ENCODE results near the gene GNG4. TPM values are rescaled to one million over a fixed set of nuclear protein-coding genes. Genes with fewer than 3 reads are reported as not detected.

Gene GNG4
- total RNA-seq, 1 donor from 2014 or later = 170 TPM

DNA sequence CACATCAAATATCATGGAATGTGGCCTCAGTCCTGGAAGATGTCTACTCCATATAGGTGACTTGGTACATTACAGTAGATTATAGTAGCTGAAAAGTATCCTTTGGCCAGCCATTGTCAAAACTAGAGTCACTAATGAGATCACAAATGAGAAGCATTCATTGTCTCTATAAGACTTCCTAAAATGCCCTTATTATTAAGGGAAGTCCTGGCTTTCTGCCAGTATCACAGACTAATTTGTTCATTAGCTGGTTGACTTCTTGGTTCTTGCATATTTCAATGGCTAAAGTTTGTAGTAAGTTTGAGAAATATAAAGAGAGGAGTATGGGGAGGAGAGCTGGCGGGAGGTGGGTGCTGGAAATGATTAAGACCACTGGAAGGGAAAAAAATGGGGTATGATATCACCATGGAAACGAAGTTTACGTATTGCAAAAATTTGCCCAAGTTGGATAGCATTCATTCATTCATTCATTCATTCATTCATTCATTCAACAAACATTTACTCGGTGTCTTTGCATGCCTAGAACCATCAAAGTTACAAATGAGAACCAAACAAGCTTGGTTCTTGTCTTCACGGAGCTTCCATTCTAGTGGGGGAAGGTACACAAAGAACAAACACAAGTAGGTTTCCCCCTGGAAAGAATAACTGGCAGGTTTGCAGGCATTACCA lies 133.6 kb downstream of the GNG4 start:
- no peak for DNase-seq (ENCODE audit: low spot score)
- Mint-ChIP-seq H3K36me3 (ENCODE audit: low read depth) (no peaks in the 10 kb centered on the region), H3K9me3 (no peaks in the 10 kb centered on the region), H3K27me3 (ENCODE audit: low read depth) (peaks cover 14% of the 10 kb centered on the region), H3K27ac (no peak overlapping the region), H3K4me1 (ENCODE audit: low read depth) (peaks cover 9% of the 10 kb centered on the region), H3K4me3 (ENCODE audit: low read depth) (no peak overlapping the region)
- intact Hi-C loops (cut with micrococcal nuclease) = no loop called here

DNA sequence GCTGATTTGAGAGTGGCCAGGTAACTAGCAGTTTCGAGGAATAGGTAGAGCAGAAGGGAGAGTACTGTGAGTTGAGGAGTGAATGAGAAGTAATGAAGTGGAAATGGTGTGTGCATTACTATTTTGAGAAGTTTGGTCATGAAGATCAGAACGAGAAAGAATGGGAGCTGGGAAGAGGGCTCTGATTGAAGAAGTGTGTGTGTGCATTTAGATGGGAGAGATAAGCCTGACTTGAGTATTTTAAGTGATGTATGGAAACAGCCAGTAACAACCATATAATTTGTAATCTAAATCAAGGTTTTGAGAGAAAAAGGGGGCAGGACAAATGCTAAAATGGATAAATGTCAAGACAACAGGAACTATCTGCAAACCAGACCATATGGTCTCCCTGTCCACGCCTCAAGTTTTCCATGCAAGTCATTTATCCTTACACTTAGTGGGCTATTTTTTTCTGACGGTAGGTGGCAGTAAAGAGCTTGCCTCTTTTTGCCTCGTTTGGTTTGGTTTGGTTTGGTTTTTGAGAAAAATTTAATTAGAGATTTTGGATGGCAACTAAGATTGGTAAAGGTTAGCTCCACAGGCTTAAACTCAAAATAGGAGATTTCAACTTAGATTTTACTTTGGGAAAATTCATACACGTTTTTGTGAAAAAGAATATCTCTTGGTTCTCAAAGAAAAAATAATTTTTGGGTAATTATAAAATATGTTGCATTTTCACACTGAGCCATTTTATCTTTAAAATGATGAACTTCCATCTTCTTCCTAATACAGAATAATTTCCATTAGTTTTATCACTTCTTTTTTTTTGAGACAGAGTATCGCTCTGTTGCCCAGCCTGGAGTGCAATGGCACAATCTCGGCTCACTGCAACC lies 135.9 kb downstream of the GNG4 start:
- H3K36me3 Mint-ChIP-seq (ENCODE audit: low read depth) = no peaks in the 10 kb centered on the region
- H3K4me1 Mint-ChIP-seq (ENCODE audit: low read depth) = peaks cover 9% of the 10 kb centered on the region
- intact Hi-C loops (cut with micrococcal nuclease) = loop anchor here (1.0 to 5.0 kb wide), 3 partner anchors 219 to 458 kb away; no protein-coding TSS in a partner anchor
- no peak for DNase-seq (ENCODE audit: low spot score)
- H3K9me3 Mint-ChIP-seq = no peaks in the 10 kb centered on the region
- H3K27me3 Mint-ChIP-seq (ENCODE audit: low read depth) = peaks cover 16% of the 10 kb centered on the region
- no peak overlapping the region for H3K27ac Mint-ChIP-seq
- no peak overlapping the region for H3K4me3 Mint-ChIP-seq (ENCODE audit: low read depth)

DNA sequence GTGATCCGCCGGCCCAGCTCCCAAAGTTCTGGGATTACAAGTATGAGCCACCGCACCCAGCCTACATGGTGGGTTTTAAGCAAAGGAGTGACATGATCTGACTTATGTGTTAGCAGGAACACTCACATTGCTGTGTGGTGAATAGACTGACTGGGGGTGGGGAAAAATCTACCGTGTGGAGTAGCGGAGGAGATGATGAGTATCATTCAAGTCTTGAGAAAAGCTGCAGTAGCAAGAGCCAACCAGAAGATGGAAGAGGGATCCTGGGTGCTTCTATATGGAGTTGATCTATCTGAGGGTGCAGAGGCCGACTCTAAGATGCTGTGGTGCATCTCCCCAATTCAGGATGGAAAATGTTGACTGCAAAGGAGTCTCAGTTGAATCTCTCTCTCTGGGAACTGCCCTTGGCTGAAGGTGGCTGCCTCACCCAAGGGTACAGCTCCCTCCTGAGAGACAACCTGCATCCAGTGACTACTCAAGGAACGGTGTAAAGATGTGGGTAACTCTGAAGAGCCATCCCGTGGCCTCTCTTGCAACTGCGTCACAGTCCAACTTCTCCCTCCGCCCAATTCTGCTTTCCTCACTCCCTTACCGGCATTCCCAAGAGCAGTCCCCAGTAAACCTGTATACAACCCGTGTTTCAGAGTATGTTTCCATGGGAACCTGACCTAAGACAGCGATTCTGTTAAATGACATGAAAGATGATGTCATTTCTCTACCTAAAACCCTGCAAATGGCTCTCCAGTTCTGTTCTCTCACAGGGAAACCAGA lies 137.9 kb downstream of the GNG4 start:
- H3K27ac Mint-ChIP-seq = no peak overlapping the region
- no peak overlapping the region for H3K4me3 Mint-ChIP-seq (ENCODE audit: low read depth)
- intact Hi-C loops (cut with micrococcal nuclease) = loop anchor here (2.0 to 5.0 kb wide), 2 partner anchors 221 to 271 kb away; no protein-coding TSS in a partner anchor
- H3K4me1 Mint-ChIP-seq (ENCODE audit: low read depth) = peaks cover 7% of the 10 kb centered on the region
- H3K27me3 Mint-ChIP-seq (ENCODE audit: low read depth) = peaks cover 14% of the 10 kb centered on the region
- DNase-seq (ENCODE audit: low spot score) = no peak
- no peaks in the 10 kb centered on the region for H3K36me3 Mint-ChIP-seq (ENCODE audit: low read depth)
- H3K9me3 Mint-ChIP-seq = no peaks in the 10 kb centered on the region

DNA sequence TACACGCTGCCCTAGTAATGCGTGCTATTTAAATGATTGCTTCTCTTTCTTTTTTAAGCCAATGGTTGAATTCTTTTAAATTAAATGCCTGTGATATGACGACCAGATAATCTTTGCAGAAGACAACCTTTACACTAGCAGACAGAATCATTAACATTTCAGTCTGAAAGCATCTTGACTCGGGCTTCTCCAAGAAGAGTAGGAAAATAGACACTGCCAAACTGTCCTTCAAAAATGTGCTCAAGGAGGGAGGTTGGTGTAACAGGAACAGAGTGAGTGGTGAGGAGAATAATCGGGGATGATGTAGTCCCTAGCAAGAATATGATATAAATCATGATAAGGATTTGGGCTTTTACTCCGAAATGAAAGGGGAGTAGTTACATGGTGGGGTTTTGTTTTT lies 138.8 kb downstream of the GNG4 start:
- Mint-ChIP-seq H3K4me1 (ENCODE audit: low read depth) (peaks cover 11% of the 10 kb centered on the region), H3K27me3 (ENCODE audit: low read depth) (peaks cover 12% of the 10 kb centered on the region), H3K27ac (no peak overlapping the region), H3K36me3 (ENCODE audit: low read depth) (no peaks in the 10 kb centered on the region), H3K9me3 (no peaks in the 10 kb centered on the region), H3K4me3 (ENCODE audit: low read depth) (no peak overlapping the region)
- no peak for DNase-seq (ENCODE audit: low spot score)
- intact Hi-C loops (cut with micrococcal nuclease) = loop anchor here (5.0 kb wide), 1 partner anchor 221 kb away; no protein-coding TSS in a partner anchor

DNA sequence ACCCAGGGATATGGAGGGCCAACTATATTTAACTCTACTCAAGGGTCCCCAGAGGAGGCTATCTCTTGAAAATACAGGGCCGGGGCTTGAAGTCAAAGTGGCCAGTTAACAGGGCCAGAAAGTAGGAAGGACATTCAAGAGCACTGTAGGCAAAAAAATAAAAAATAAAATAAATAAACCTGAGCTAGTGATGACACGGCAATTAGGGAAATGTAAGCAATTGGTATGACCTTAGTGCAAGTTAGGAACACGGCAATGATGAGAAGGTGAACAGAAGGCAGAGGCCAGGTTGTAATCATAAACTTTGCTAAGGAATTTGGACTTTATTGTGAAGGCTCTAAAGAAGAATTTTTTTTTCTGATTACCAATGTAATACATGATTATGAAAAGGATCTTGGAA lies 142.0 kb downstream of the GNG4 start:
- peaks cover 12% of the 10 kb centered on the region for H3K27me3 Mint-ChIP-seq (ENCODE audit: low read depth)
- H3K9me3 Mint-ChIP-seq = no peaks in the 10 kb centered on the region
- peaks cover 14% of the 10 kb centered on the region for H3K4me1 Mint-ChIP-seq (ENCODE audit: low read depth)
- H3K4me3 Mint-ChIP-seq (ENCODE audit: low read depth) = no peak overlapping the region
- H3K27ac Mint-ChIP-seq = no peak overlapping the region
- intact Hi-C loops (cut with micrococcal nuclease) = loop anchor here (10.0 kb wide), 1 partner anchor 403 kb away; no protein-coding TSS in a partner anchor
- no peak for DNase-seq (ENCODE audit: low spot score)
- no peaks in the 10 kb centered on the region for H3K36me3 Mint-ChIP-seq (ENCODE audit: low read depth)

DNA sequence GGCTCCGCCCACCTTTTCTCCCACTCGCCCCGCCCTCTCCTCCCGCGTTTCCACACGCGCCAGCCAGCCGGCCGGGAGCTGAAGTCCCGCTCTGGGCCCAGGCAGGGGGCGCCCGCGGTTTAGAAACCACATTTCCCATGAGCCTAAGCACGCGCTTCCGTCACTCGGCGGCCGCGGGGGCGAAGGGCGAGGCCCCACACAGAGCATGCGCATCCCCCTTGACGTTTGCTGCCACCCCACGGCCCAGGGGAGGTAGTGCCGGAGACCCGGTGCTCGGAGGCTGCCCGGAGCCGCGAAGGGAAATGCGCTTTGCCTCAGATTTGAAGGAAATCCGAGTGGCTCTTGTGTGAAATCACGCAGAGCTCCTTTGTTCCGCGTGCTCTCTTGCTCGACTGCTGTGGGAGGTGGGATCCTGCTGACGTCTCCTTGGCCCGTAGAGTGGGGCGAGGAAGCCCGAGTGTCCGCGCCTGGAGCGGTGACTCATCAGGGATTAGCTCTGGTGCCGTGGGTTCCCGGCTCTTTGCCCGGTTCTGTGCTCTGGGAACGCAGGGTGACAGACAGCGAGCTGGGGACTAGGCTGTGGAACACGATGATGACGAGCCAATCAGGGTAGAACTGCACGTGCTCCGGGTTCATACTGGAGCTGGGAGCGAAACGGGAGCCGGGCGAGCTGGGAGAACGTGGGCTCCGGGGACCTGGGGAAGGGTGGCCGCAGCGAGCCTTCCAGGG lies 144.9 kb downstream of the GNG4 start:
- intact Hi-C loops (cut with micrococcal nuclease) = loop anchor here (1.0 to 10.0 kb wide), 7 partner anchors 11 to 1017 kb away; partner anchors contain the start of genes ARID4B and GGPS1
- Mint-ChIP-seq H3K27me3 (ENCODE audit: low read depth) (peaks cover 6% of the 10 kb centered on the region), H3K4me3 (ENCODE audit: low read depth) (peak overlapping the region; percentile 94)

DNA sequence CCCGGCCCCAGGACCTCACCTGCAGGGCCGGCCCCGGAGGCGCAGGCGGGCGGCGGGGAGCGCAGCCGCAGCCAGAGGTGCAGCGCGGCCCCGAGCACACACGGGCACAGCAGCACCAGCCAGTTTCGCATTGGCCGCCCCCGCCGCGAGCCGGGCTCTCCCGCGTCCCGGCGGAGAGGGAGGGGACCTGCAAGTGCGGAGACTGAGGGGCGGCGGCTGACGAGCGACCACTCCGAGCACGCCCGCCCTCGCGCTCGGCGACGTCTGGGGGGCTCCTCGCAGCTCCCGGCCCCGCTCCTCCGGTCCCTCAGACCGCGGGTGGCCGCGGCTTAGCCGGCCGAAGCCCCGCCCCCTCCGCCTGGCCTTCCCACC lies 145.5 kb downstream of the GNG4 start, which contains the start of gene B3GALNT2:
Gene B3GALNT2, minus strand, starts transcription at position 331 of the 372 bp plus-strand sequence. Its CDS starts 200 bp downstream, at position 131.
- peak within 1 kb of the TSS; percentile 94 for H3K4me3 Mint-ChIP-seq (ENCODE audit: low read depth)

More for the DNA sequence above, 144.9 kb downstream of the GNG4 start:
- Mint-ChIP-seq H3K27ac (peak overlapping the region; percentile 92), H3K4me1 (ENCODE audit: low read depth) (peaks cover 32% of the 10 kb centered on the region), H3K36me3 (ENCODE audit: low read depth) (peaks cover 4% of the 10 kb centered on the region), H3K9me3 (no peaks in the 10 kb centered on the region)
- DNase-seq (ENCODE audit: low spot score) = peak; percentile 98

DNA sequence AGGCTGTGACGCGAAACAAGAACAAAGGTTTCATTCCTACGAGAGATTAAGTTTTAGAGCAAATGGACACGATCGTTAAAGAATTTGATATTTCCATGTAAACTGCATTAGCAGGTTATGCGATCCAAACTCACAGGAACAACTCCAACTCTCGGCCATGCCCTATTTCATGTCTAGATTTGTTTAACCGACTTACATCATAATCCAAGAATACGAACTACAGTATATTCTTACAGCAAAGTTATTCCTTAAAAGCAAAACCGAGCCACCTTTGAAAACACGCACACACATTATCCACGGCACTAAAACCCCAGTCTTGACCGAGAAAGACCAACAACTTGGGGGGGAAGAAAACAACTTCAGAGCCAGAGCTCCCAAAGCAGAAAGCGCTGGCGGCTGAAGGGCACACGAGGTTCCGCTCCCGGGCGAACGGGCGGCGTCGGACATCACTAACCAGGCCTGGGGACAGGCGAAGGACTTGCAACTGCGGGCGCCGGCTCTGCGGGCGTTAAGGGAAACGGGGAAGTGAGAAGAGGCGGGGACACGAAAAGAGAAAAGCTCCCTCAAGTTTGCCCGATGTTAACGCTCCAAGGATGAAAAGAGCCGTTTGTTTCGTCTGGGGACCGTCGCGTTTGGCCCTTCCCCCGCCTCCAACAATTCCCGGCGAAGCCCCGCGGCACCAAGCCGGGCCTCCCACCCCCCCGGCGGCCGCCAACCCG lies 146.0 kb downstream of the GNG4 start:
- intact Hi-C loops (cut with micrococcal nuclease) = loop anchor here (1.0 to 10.0 kb wide), 7 partner anchors 10 to 1016 kb away; partner anchors contain the start of genes ARID4B and GGPS1
- Mint-ChIP-seq H3K4me1 (ENCODE audit: low read depth) (peaks cover 32% of the 10 kb centered on the region), H3K4me3 (ENCODE audit: low read depth) (peak overlapping the region; percentile 91), H3K27me3 (ENCODE audit: low read depth) (peaks cover 3% of the 10 kb centered on the region), H3K27ac (peak overlapping the region; percentile 66), H3K36me3 (ENCODE audit: low read depth) (peaks cover 4% of the 10 kb centered on the region), H3K9me3 (no peaks in the 10 kb centered on the region)
- DNase-seq (ENCODE audit: low spot score) = no peak

More for the DNA sequence above, 145.5 kb downstream of the GNG4 start, which contains the start of gene B3GALNT2:
- H3K27ac Mint-ChIP-seq = peak within 1 kb of the TSS; percentile 92
- H3K36me3 Mint-ChIP-seq (ENCODE audit: low read depth) = peaks cover 4% of the 10 kb centered on the region
- no peak for DNase-seq (ENCODE audit: low spot score)
- peaks cover 3% of the 10 kb centered on the region for H3K27me3 Mint-ChIP-seq (ENCODE audit: low read depth)
- intact Hi-C loops (cut with micrococcal nuclease) = loop anchor here (1.0 to 10.0 kb wide), 7 partner anchors 11 to 1017 kb away; partner anchors contain the start of genes ARID4B and GGPS1
- H3K9me3 Mint-ChIP-seq = no peaks in the 10 kb centered on the region
- H3K4me1 Mint-ChIP-seq (ENCODE audit: low read depth) = peaks cover 32% of the 10 kb centered on the region

DNA sequence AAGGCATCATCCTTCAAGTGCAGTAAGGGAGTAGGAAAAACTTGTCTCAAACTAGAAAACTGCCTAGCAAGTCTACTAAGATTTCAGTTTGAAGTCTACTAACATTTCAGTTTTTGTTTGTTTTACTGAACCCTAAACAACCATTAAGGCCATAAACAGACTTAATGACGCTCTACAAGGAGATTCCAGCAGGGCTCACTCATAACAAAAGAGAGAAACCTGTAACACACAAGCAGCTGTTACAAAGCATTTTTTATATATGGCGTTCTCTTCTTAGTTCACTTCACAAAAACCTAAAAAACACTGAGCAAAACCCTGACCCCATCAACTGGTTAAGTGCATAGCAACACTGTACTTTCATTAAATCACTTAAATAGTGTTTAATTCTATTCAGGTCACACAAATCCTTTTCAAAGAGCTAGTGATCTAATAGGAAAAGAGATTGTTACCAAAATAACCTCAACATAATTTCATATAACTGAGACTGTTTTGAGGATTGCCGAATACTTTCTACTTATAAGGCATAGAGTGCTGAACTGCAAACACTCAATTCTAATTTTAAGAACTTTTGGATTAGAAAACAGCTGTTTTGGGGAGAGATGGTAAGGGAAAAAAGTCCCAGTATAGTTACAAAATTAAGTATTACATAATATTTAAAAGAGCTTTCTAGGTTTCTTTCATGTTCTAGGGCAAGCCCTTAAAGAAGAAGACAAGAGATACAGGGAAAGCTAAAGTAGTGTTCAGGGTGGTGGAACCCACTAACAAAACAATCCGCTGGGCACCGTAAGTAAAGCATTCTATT lies 146.8 kb downstream of the GNG4 start:
- no peaks in the 10 kb centered on the region for H3K9me3 Mint-ChIP-seq
- DNase-seq (ENCODE audit: low spot score) = no peak
- peak overlapping the region; percentile 66 for H3K27ac Mint-ChIP-seq
- intact Hi-C loops (cut with micrococcal nuclease) = loop anchor here (5.0 to 10.0 kb wide), 3 partner anchors 354 to 1016 kb away; no protein-coding TSS in a partner anchor
- H3K27me3 Mint-ChIP-seq (ENCODE audit: low read depth) = peaks cover 3% of the 10 kb centered on the region
- H3K4me1 Mint-ChIP-seq (ENCODE audit: low read depth) = peaks cover 32% of the 10 kb centered on the region
- peaks cover 4% of the 10 kb centered on the region for H3K36me3 Mint-ChIP-seq (ENCODE audit: low read depth)
- H3K4me3 Mint-ChIP-seq (ENCODE audit: low read depth) = peak overlapping the region; percentile 91

DNA sequence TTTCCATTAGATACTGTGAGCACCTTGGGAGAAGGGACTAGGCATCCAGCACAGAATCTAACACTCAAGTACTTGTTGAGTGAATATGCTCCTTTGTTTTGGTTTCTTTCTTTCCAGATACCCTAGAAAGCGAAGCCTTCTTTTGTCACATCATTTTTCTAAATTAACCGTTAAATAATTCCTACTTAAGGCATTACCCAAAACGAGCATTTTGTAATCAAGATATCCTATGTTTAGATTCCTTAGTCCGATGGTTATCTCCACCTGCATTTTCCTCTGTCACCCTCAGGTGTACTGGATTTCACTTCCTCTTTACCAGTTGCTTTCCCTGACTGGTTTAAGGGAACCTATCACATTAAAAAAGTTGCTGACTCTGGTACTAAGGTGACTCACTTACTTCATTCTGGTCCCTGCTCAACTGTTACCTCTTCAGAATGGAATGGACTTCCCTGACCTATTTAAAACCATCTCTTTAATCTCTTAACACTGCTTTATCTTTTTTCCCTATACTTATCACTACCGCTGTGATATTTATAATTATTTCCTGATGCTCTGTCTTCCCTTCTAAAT lies 148.5 kb downstream of the GNG4 start:
- intact Hi-C loops (cut with micrococcal nuclease) = loop anchor here (5.0 to 10.0 kb wide), 3 partner anchors 356 to 1014 kb away; no protein-coding TSS in a partner anchor
- Mint-ChIP-seq H3K36me3 (ENCODE audit: low read depth) (peaks cover 4% of the 10 kb centered on the region), H3K9me3 (no peaks in the 10 kb centered on the region), H3K4me1 (ENCODE audit: low read depth) (peaks cover 29% of the 10 kb centered on the region), H3K27me3 (ENCODE audit: low read depth) (peaks cover 2% of the 10 kb centered on the region), H3K27ac (no peak overlapping the region), H3K4me3 (ENCODE audit: low read depth) (no peak overlapping the region)
- DNase-seq (ENCODE audit: low spot score) = no peak

Data from activated T-helper 2 cell treated with anti-CD3 and anti-CD28 coated beads, Interferon-gamma antibody, Interleukin-2, Interleukin-4, amounts not matched to agents 10 μg/mL and 5 μg/mL and 100 μg/mL, durations not matched to agents 14 hours and 24 hours and 36 hours (primary cell).